ENCODE measurements around the gene TMEM192.
A peak's percentile ranks its signal among the peaks of the same experiment; 100 is the strongest.
"Not testable (repeated sequence)": the region's sequence is repeated elsewhere in the genome, so short reads cannot be mapped to it uniquely, and the experiment has no call there.

TMEM192 gene

GRCh38 chr4:165088366-165088765 lies 24.3 kb downstream of the TMEM192 start:
- DNase-seq: no peak

DNA sequence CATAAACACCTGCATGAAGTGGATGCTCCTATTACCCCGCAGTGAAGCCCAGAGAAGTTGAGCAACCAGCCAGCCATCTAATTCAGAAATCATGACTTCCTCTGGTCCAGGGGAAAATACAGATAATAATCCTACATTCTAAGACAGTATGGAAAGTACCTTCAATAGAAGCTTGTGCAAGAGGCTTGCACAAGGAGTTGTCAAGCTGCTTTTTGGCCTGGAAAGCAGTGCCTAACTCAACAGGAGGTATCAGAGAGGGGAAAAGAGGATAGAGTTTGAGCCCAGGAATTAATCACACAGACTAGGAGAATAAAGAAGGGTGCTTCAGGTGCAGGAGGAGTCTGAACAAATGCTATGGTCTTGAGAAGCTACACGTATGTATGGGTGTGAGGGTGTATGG lies 26.7 kb downstream of the TMEM192 start:
- DNase-seq: no peak

- DNase-seq: not testable (repeated sequence)
These were observed 27.9 kb downstream of the TMEM192 start for GRCh38 chr4:165084787-165085186.

GRCh38 chr4:165079476-165079875 lies 33.2 kb downstream of the TMEM192 start:
- peak; percentile 61 for DNase-seq

- no peak for DNase-seq
These were observed 35.6 kb downstream of the TMEM192 start for GRCh38 chr4:165077034-165077578.

- DNase-seq: not testable (repeated sequence)
These were observed 39.3 kb downstream of the TMEM192 start for GRCh38 chr4:165073346-165073745.

DNA sequence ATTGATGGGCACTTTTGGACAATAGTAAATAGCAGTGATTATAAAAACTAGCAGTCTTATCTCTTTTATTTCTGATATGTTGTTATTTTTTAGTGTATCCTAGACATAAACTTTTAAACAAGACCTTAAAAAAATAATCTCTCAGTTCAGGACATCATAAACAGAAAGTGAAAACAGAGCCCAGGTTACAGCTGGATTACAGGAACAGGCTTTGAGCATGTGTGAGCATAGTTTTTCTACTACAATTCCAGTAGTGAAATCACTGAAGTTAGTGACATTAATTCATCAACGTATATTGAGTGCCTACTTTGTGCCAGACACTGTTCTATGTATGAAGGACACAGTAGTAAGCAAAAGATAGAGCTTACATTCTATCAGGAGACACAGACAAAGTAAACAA lies 42.1 kb downstream of the TMEM192 start:
- no peak for DNase-seq

GRCh38 chr4:165060938-165061337 lies 51.7 kb downstream of the TMEM192 start:
- no peak for DNase-seq

DNA sequence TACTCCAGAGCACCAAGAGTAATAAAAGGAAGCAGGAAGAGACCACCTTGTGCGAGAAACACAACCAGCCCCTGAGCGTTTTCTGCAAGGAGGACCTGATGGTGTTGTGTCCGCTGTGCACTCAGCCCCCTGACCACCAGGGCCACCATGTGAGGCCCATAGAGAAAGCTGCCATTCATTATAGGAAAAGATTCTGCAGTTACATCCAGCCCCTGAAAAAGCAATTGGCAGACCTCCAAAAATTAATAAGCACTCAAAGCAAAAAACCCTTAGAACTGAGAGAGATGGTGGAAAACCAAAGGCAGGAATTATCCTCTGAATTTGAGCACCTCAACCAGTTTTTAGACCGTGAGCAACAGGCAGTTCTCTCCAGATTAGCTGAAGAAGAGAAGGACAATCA lies 53.3 kb downstream of the TMEM192 start:
- DNase-seq: no peak

DNA sequence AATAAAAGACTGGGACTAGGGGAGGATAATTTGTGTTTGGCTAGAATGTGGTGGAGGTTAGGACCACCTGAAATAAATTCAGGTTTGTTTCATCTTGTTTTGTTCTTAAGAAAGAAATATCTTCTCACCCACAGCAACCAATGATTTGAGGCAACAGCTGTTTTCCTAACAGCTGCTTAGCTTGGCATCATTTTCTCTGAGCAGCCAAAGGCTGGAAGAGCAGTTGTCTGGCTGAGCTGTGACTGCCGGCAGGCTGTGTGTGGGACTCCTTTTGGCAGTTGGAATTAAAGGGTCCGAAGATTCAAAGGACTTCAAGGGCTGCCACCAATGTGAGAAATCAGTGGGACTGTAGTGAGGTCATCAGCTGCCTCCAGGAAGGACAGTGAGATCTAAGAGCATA lies 54.0 kb downstream of the TMEM192 start:
- DNase-seq: no peak

- DNase-seq: no peak
These were observed 57.1 kb downstream of the TMEM192 start for GRCh38 chr4:165055601-165056000.

- no peak for DNase-seq
These were observed 59.0 kb downstream of the TMEM192 start, which contains the start of gene TRIM75 for GRCh38 chr4:165053645-165054044. TSS of gene TRIM75 (plus strand) at chr4:165053866. CDS start at chr4:165059148, 5,282 bp downstream.

DNA sequence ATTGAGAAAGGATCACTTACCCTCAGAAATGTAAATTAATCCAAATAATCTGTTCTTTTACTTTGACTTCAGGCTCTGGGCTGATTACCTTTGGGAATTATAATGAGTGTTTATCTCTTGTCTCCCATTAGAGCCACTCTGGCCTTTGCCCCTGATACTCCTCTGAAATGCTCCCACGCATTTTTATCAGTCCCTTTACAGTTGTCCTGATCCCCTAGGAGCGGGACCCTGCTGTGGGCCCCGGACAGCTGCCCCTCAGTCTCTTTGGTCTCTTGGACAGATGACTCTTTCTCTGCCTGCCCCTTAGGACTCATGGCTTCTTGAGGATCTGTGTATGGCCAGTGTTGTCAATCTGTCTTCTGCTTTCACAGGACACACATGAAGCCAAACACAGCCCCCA lies 60.0 kb downstream of the TMEM192 start:
- no peak for DNase-seq

DNA sequence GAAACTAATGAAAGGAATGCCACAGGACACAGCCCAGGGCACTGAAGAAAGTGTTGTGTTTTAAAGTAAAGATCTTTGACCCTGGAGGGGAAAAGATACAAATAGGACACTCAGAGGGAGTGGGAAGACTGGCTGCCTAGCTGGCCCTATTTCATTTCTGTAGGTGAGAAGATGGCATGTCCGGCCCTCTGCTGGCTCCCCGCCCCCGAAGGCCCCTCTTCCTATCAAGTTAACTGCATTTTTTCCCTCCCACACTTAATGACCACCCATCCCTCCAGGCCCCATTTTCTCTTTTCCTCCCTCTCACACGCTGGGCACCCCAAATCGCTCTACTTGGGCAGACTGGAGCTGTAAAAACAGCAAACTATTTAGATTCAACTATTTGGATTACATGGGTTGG lies 64.5 kb downstream of the TMEM192 start:
- no peak for DNase-seq

DNA sequence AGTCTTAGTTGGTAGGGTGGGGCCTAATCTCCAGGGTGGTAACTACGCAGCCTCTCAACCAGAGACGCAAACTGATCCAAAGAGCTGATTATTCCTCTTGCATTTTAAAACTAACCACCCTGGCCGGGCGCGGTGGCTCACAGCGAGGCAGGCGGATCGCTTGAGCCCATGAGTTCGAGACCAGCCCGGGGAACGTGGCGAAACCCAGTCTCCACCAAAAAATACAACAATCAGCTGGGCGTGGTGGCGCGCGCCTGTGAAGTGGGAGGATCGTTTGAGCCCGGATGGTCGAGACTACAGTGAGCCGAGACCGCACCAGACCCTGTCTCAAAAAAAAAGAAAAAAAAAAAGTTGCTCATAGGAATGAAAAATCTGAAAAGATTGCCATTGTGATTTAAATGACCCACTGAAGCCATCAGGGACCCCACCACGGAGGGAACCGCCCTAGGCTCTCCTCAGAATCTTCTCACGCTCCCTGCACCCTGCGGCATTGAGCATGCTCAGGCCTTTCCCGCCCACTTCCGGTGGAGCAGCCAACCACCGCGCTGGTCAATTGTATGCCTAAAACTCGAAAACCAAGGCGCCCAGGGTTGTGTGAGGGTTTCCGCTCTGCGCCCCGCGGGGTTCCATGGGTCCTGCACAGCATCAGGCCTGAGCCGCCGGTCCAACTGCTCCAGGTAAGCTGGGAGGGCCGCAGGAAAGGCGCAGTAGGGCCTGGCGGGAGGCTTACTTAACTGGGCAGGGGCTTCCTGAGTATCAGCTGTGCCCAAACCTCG lies 81.0 kb downstream of the TMEM192 start, which contains the start of gene TRIM60:
TRIM60 (plus strand) TSS at position 564 of the 776 bp plus-strand sequence. CDS start 8,074 bp downstream, outside the sequence.
- DNase-seq: no peak

GRCh38 chr4:165027762-165028402 lies 84.8 kb downstream of the TMEM192 start:
- DNase-seq: no peak

- not testable (repeated sequence) for DNase-seq
These were observed 86.9 kb downstream of the TMEM192 start for GRCh38 chr4:165025782-165026181.
